Trophoblast cell (in vitro differentiated cells and primary cell): ENCODE data around the gene RAP1GDS1.

Experiments
- DNase-seq, 2 donors: peaks; one replicate each; pipeline ENCODE4 v3.0.0-alpha.2; 2016
- H2AFZ ChIP-seq: 2 replicates; pipeline ENCODE4 v1.6.1; 2013; ENCODE audit warnings: low read length, moderate library complexity, mild to moderate bottlenecking; ENCODE audit not compliant: insufficient read depth, poor library complexity
- H2AK5ac ChIP-seq: 2 replicates; pipeline ENCODE4 v1.6.1; 2013; ENCODE audit warnings: mild to moderate bottlenecking, low read length
- H2BK120ac ChIP-seq: 2 replicates; pipeline ENCODE4 v1.6.1; 2013; ENCODE audit warnings: low read length, mild to moderate bottlenecking, moderate library complexity; ENCODE audit not compliant: insufficient read depth, poor library complexity
- H2BK12ac ChIP-seq: 2 replicates; pipeline ENCODE4 v1.6.1; 2013; ENCODE audit warnings: mild to moderate bottlenecking, low read length, moderate library complexity
- H2BK5ac ChIP-seq: 2 replicates; pipeline ENCODE4 v1.6.1; 2013; ENCODE audit warnings: low read length, low read depth, moderate library complexity, mild to moderate bottlenecking; ENCODE audit not compliant: poor library complexity
- H3K14ac ChIP-seq: 2 replicates; pipeline ENCODE4 v1.6.1; 2013; ENCODE audit warnings: mild to moderate bottlenecking, low read length
- H3K18ac ChIP-seq: 2 replicates; pipeline ENCODE4 v1.6.1; 2013; ENCODE audit warnings: mild to moderate bottlenecking, low read length
- H3K23ac ChIP-seq: 2 replicates; pipeline ENCODE4 v1.6.1; 2013; ENCODE audit warnings: low read length
- H3K27ac ChIP-seq: 2 replicates; pipeline ENCODE4 v1.5.1; 2013; ENCODE audit warnings: low read depth, mild to moderate bottlenecking, inconsistent platforms, low read length, moderate library complexity
- H3K27me3 ChIP-seq: 2 replicates; pipeline ENCODE4 v1.6.1; 2013; ENCODE audit warnings: inconsistent platforms, mild to moderate bottlenecking, low read length, moderate library complexity; ENCODE audit not compliant: insufficient read depth
- H3K36me3 ChIP-seq, 2 experiments: 1 replicate in 1 of 2; 2 replicates in 1 of 2; pipeline ENCODE4 v1.6.1; 2013; ENCODE audit warnings: low read length in 2 of 2, mild to moderate bottlenecking in 2 of 2, moderate library complexity in 1 of 2; ENCODE audit not compliant: insufficient read depth in 2 of 2, control insufficient read depth in 1 of 2
- H3K4ac ChIP-seq: 2 replicates; pipeline ENCODE4 v1.6.1; 2013; ENCODE audit warnings: low read depth, mild to moderate bottlenecking, low read length, moderate library complexity
- H3K4me1 ChIP-seq, 2 experiments: 1 replicate in 1 of 2; 2 replicates in 1 of 2; pipeline ENCODE4 v1.6.1; 2013; ENCODE audit warnings: low read length in 2 of 2, mild to moderate bottlenecking in 2 of 2, moderate library complexity in 1 of 2; ENCODE audit not compliant: insufficient read depth in 2 of 2, control insufficient read depth in 1 of 2
- H3K4me2 ChIP-seq: 2 replicates; pipeline ENCODE4 v1.6.1; 2013; ENCODE audit warnings: inconsistent platforms, mild to moderate bottlenecking, low read length, moderate library complexity
- H3K4me3 ChIP-seq: 2 replicates; pipeline ENCODE4 v1.5.1; 2013; ENCODE audit warnings: mild to moderate bottlenecking, low read depth, low read length, inconsistent platforms
- H3K79me1 ChIP-seq: one replicate; pipeline ENCODE4 v1.6.1; 2013; ENCODE audit warnings: low read length
- H3K79me2 ChIP-seq: 2 replicates; pipeline ENCODE4 v1.6.1; 2013; ENCODE audit warnings: low read length, mild to moderate bottlenecking; ENCODE audit not compliant: control insufficient read depth, insufficient read depth, poor library complexity
- H3K9ac ChIP-seq: 2 replicates; pipeline ENCODE4 v1.6.1; 2013; ENCODE audit warnings: mild to moderate bottlenecking, low read length
- H3K9me3 ChIP-seq: 2 replicates; pipeline ENCODE4 v1.6.1; 2013; ENCODE audit warnings: low read depth, mild to moderate bottlenecking, control low read depth, inconsistent platforms, low read length; ENCODE audit not compliant: insufficient read depth
- H4K12ac ChIP-seq: 2 replicates; pipeline ENCODE4 v1.6.1; 2013; ENCODE audit warnings: low read depth, mild to moderate bottlenecking, low read length, moderate library complexity
- H4K8ac ChIP-seq: 2 replicates; pipeline ENCODE4 v1.6.1; 2013; ENCODE audit warnings: low read depth, mild to moderate bottlenecking, low read length, moderate library complexity
- H4K91ac ChIP-seq: one replicate; pipeline ENCODE4 v1.6.1; 2013; ENCODE audit warnings: low read depth, mild to moderate bottlenecking, low read length, moderate library complexity
- WGBS: extraction: QIAGEN DNeasy Blood & Tissue Kit; methylation state at CpG from one replicate; pipeline ENCODE4 v1.1.7; 2013; ENCODE audit warnings: missing lambda C conversion rate; ENCODE audit not compliant: insufficient read length, insufficient coverage; ENCODE audit errors: extremely low coverage; 5-methylcytosine and 5-hydroxymethylcytosine counted together

Gene RAP1GDS1

DNA sequence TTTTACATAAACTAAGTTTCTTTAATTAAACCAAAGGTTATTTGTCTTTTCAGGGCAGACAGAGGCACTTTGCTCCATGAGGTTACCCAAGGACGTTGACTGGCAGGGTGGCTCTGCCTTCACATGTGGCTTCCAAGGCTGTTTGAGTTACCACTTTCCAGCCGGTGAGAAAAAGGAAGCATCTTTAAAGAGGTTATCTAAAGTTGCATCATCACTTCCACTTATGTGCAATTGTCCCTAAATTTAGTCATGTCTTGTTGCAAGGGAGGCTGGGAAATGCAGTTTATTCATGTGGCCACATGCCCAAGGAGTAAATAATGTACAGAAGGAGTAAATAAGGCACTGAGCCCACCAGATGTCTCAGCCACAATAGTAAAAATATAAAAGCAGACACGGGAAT lies 29.0 kb upstream of the RAP1GDS1 start:
- Histone ChIP-seq H3K4me3 (no peak overlapping the region), H3K79me2 (no peaks in the 10 kb centered on the region)

DNA sequence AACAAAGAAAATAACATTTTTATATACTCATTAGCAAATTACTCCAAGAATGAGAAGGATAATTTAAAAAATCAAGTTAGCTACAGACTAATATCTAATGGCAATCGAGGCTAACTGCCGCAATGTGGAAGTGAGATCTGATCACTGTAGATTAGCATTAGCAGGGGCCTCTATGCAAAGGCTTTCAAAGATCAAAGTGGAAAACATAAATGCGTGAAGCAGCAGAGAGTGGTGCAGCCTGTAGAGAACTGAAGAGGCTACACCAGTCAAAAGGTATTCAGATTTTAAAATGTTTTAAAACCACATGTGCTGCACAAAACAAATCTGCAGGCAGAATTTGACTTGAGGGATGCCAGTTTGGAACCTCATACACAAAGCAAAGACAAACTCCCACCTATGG lies 24.0 kb upstream of the RAP1GDS1 start:
- H3K27ac ChIP-seq, result no peak overlapping the region
- H3K4me1 ChIP-seq, result no peaks in the 10 kb centered on the region
- no peak overlapping the region for H3K18ac ChIP-seq
- H3K36me3 ChIP-seq, result no peaks in the 10 kb centered on the region
- H2BK5ac ChIP-seq, result no peak overlapping the region
- H3K9me3 ChIP-seq, result no peaks in the 10 kb centered on the region
- no peaks in the 10 kb centered on the region for H3K27me3 ChIP-seq
- no CpG with 5 or more reads among the region's 3 CpGs for WGBS
- no peak overlapping the region for H2AFZ ChIP-seq
- no peaks in the 10 kb centered on the region for H3K79me2 ChIP-seq
- no peak overlapping the region for H4K91ac ChIP-seq
- no peaks in the 10 kb centered on the region for H3K79me1 ChIP-seq
- no peak overlapping the region for H3K23ac ChIP-seq
- H3K4me2 ChIP-seq, result no peak overlapping the region
- no peak overlapping the region for H4K8ac ChIP-seq
- H3K9ac ChIP-seq, result no peak overlapping the region
- no peak overlapping the region for H2BK12ac ChIP-seq
- H2BK120ac ChIP-seq, result no peak overlapping the region
- H3K4me3 ChIP-seq, result no peak overlapping the region
- no peak overlapping the region for H2AK5ac ChIP-seq
- no peak overlapping the region for H3K4ac ChIP-seq
- H3K14ac ChIP-seq, result no peak overlapping the region
- DNase-seq, result no peak
- H4K12ac ChIP-seq, result no peak overlapping the region

More for the DNA sequence above, 29.0 kb upstream of the RAP1GDS1 start:
- Histone ChIP-seq H3K18ac (no peak overlapping the region), H2BK120ac (no peak overlapping the region), H3K4ac (no peak overlapping the region), H2BK5ac (no peak overlapping the region), H3K23ac (no peak overlapping the region), H3K14ac (no peak overlapping the region), H2BK12ac (no peak overlapping the region), H2AK5ac (no peak overlapping the region), H4K8ac (no peak overlapping the region), H3K36me3 (no peaks in the 10 kb centered on the region), H4K12ac (no peak overlapping the region), H3K4me2 (no peak overlapping the region), H2AFZ (no peak overlapping the region), H3K9ac (no peak overlapping the region), H3K4me1 (no peaks in the 10 kb centered on the region), H3K79me1 (no peaks in the 10 kb centered on the region), H4K91ac (no peak overlapping the region), H3K27me3 (no peaks in the 10 kb centered on the region), H3K9me3 (no peaks in the 10 kb centered on the region), H3K27ac (no peak overlapping the region)
- WGBS, result no CpG with 5 or more reads among the region's 3 CpGs
- DNase-seq, result no peak

DNA sequence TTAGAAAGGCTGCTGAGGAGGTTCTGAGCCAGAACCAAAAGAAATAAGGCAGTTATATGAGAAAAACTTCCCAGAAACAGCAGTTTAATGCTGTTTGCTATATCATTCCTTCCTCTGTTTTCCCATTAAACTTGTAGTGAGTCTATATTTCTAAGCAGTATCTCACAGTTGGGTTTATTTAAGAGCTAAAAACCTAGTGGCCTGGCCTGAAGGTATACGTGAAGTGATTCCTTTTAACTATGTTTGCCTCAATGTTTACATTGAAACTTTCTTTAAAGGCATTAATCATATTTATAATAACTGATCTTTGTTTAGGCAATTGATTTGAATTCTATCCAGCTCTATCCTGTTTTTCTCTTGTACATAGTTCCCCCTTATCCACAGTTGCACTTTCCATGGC lies 19.1 kb upstream of the RAP1GDS1 start:
- Histone ChIP-seq H3K23ac (no peak overlapping the region), H3K27me3 (no peaks in the 10 kb centered on the region), H4K12ac (no peak overlapping the region), H3K18ac (no peak overlapping the region), H3K4me3 (no peak overlapping the region), H2AFZ (no peak overlapping the region), H3K14ac (no peak overlapping the region), H3K27ac (no peak overlapping the region), H3K4me2 (no peak overlapping the region), H3K9ac (no peak overlapping the region), H2BK12ac (no peak overlapping the region), H2AK5ac (no peak overlapping the region), H3K79me1 (no peaks in the 10 kb centered on the region), H3K79me2 (no peaks in the 10 kb centered on the region), H4K91ac (no peak overlapping the region), H3K4me1 (no peaks in the 10 kb centered on the region), H2BK5ac (no peak overlapping the region), H2BK120ac (no peak overlapping the region), H4K8ac (no peak overlapping the region), H3K9me3 (no peaks in the 10 kb centered on the region), H3K4ac (no peak overlapping the region), H3K36me3 (no peaks in the 10 kb centered on the region)
- no CpG with 5 or more reads among the region's 1 CpG for WGBS
- no peak for DNase-seq

DNA sequence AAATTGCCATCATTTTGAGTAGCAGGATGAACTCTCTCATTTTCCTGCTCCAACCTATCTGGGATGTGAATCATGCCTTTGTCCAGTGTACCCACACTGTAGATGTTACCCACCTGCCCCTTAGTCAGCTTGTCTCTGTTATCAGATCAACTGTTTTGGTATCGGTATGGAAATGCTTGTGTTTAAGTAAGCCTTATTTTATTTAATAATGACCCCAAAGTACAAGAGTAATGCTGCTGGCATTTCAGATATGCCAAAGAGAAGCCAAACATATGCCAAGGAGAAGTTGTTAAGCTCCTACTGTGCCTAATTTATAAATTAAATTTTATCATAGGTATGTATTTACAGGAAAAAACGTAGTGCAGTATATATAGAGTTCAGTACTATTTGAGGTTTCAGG lies 18.6 kb upstream of the RAP1GDS1 start:
- H4K8ac ChIP-seq, result no peak overlapping the region
- no peak overlapping the region for H3K4me2 ChIP-seq
- H3K4me1 ChIP-seq, result no peaks in the 10 kb centered on the region

More for the DNA sequence above, 18.6 kb upstream of the RAP1GDS1 start:
- Histone ChIP-seq H3K23ac (no peak overlapping the region), H3K27me3 (no peaks in the 10 kb centered on the region), H4K12ac (no peak overlapping the region), H3K36me3 (no peaks in the 10 kb centered on the region), H4K91ac (no peak overlapping the region), H3K27ac (no peak overlapping the region), H2AFZ (no peak overlapping the region), H3K79me1 (no peaks in the 10 kb centered on the region), H3K9me3 (no peaks in the 10 kb centered on the region), H2BK5ac (no peak overlapping the region), H2BK12ac (no peak overlapping the region), H2AK5ac (no peak overlapping the region), H3K9ac (no peak overlapping the region), H2BK120ac (no peak overlapping the region), H3K4me3 (no peak overlapping the region), H3K4ac (no peak overlapping the region), H3K14ac (no peak overlapping the region), H3K18ac (no peak overlapping the region), H3K79me2 (no peaks in the 10 kb centered on the region)
- DNase-seq, result no peak
- WGBS, result no CpG with 5 or more reads among the region's 2 CpGs
